Left hindlimb (tissue), 1 donor: ENCODE measurements around the gene DEXI.
A peak's percentile ranks its signal among the peaks of the same experiment; 100 is the strongest.
"Not testable (repeated sequence)": the region's sequence is repeated elsewhere in the genome, so short reads cannot be mapped to it uniquely, and the experiment has no call there.

Source experiments
- DNase-seq: peaks from one replicate; pipeline ENCODE4 v3.0.0-alpha.2; 2018

DEXI gene

GRCh38 chr16:10940501-10941079 lies 1.7 kb downstream of the DEXI start:
- DNase-seq = peak; percentile 37

- peak; percentile 9 for DNase-seq
Measured at GRCh38 chr16:10939649-10940234, 2.5 kb downstream of the DEXI start.

GRCh38 chr16:10938796-10939648 lies 3.2 kb downstream of the DEXI start:
- peak; percentile 17 for DNase-seq

- DNase-seq = peak; percentile 21
Measured at GRCh38 chr16:10938321-10938720, 3.9 kb downstream of the DEXI start.

GRCh38 chr16:10937068-10937859 lies 5.0 kb downstream of the DEXI start:
- DNase-seq = peak; percentile 29

GRCh38 chr16:10936272-10936984 lies 5.8 kb downstream of the DEXI start:
- peak; percentile 10 for DNase-seq

- no peak for DNase-seq
Measured at GRCh38 chr16:10935226-10935915, 6.9 kb downstream of the DEXI start.

GRCh38 chr16:10934325-10935107 lies 7.8 kb downstream of the DEXI start:
- DNase-seq = no peak

GRCh38 chr16:10933865-10934264 lies 8.4 kb downstream of the DEXI start:
- no peak for DNase-seq

- DNase-seq = no peak
Measured at GRCh38 chr16:10932959-10933710, 9.1 kb downstream of the DEXI start.

GRCh38 chr16:10931977-10932632 lies 10.2 kb downstream of the DEXI start:
- peak; percentile 26 for DNase-seq

- peak; percentile 15 for DNase-seq
Measured at GRCh38 chr16:10931134-10931533, 11.1 kb downstream of the DEXI start.

GRCh38 chr16:10930755-10931093 lies 11.5 kb downstream of the DEXI start:
- DNase-seq = peak; percentile 4

GRCh38 chr16:10929853-10930754 lies 12.2 kb downstream of the DEXI start:
- no peak for DNase-seq

- not testable (repeated sequence) for DNase-seq
Measured at GRCh38 chr16:10929097-10929496, 13.2 kb downstream of the DEXI start.

GRCh38 chr16:10927497-10928112 lies 14.7 kb downstream of the DEXI start:
- no peak for DNase-seq

- no peak for DNase-seq
Measured at GRCh38 chr16:10926867-10927266, 15.4 kb downstream of the DEXI start.

GRCh38 chr16:10926094-10926493 lies 16.2 kb downstream of the DEXI start:
- DNase-seq = no peak
